Putamen (tissue), 1 donor: ENCODE data around the gene JAKMIP3.

Experiments used
- DNase-seq: peaks from one replicate; pipeline ENCODE4 v3.0.0-alpha.2; 2016; ENCODE audit warnings: low spot score

The JAKMIP3 gene

GRCh38 chr10:132043861-132044695 is 21.7 kb upstream of the JAKMIP3 start:
- DNase-seq, result no peak

- no peak for DNase-seq
These were observed 20.9 kb upstream of the JAKMIP3 start for GRCh38 chr10:132044803-132045202.

GRCh38 chr10:132045324-132045723 is 20.4 kb upstream of the JAKMIP3 start:
- DNase-seq, result no peak

- no peak for DNase-seq
These were observed 18.0 kb upstream of the JAKMIP3 start for GRCh38 chr10:132047575-132048293.

- DNase-seq, result no peak
These were observed 17.5 kb upstream of the JAKMIP3 start for GRCh38 chr10:132048294-132048667.

GRCh38 chr10:132050191-132050590 is 15.6 kb upstream of the JAKMIP3 start:
- no peak for DNase-seq

- no peak for DNase-seq
These were observed 13.6 kb upstream of the JAKMIP3 start for GRCh38 chr10:132052124-132052523.

GRCh38 chr10:132054564-132054963 is 11.2 kb upstream of the JAKMIP3 start:
- no peak for DNase-seq

- DNase-seq, result no peak
These were observed 10.1 kb upstream of the JAKMIP3 start for GRCh38 chr10:132055616-132056015.

- no peak for DNase-seq
These were observed 9.1 kb upstream of the JAKMIP3 start for GRCh38 chr10:132056663-132057062.

- DNase-seq, result no peak
These were observed 8.5 kb upstream of the JAKMIP3 start for GRCh38 chr10:132057191-132057681.

GRCh38 chr10:132058111-132058745 is 7.5 kb upstream of the JAKMIP3 start:
- no peak for DNase-seq

GRCh38 chr10:132058793-132059759 is 6.7 kb upstream of the JAKMIP3 start:
- no peak for DNase-seq

- peak; percentile 69 for DNase-seq
These were observed 5.8 kb upstream of the JAKMIP3 start for GRCh38 chr10:132059760-132060508.

- no peak for DNase-seq
These were observed 4.7 kb upstream of the JAKMIP3 start for GRCh38 chr10:132061030-132061429.

- no peak for DNase-seq
These were observed 4.3 kb upstream of the JAKMIP3 start for GRCh38 chr10:132061465-132061864.

GRCh38 chr10:132062116-132062515 is 3.6 kb upstream of the JAKMIP3 start:
- no peak for DNase-seq

- DNase-seq, result no peak
These were observed 2.9 kb upstream of the JAKMIP3 start for GRCh38 chr10:132062641-132063390.

- DNase-seq, result no peak
These were observed 2.3 kb upstream of the JAKMIP3 start for GRCh38 chr10:132063432-132063831.
